SU-DHL-6 (cell line): Measurements from ENCODE around the gene DCAF17.

ENCODE experiments used
- EZH2phosphoT487 ChIP-seq: fragments of 200-600 bp; sonication (generic), shearing (Covaris generic); conservative IDR thresholded peaks from 2 replicates; pipeline ENCODE4 v1.6.1; 2018; ENCODE audit warnings: mild to moderate bottlenecking, antibody characterized with exemption, low read length, moderate library complexity, mixed read lengths
- TF ChIP-seq, protein P1 (sequence below): fragments of 200-600 bp; sonication (generic); IDR thresholded peaks from one replicate; pipeline ENCODE4 v1.5.1; 2017; ENCODE audit warnings: antibody characterized with exemption, mild to moderate bottlenecking, low read length, moderate library complexity; ENCODE audit not compliant: insufficient read depth, poor library complexity, severe bottlenecking

DNA sequence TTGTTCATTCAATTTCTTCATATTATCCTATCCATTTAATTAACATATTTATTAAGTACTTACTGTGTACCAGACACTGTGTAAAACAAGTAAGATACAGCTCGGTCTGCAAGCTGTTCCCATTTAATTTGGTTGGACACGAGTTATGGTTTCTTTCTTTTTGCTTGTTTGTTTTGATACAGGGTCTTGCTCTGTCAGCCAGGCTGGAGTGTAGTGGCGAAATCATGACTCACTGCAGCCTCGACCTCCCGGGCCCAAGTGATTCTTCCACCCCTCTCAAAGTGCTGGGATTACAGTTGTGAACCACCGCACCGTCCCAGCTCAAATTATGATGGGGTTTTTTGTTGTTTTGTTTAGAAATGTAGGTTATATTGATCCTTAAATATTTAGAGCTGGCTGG is 97.3 kb downstream of the DCAF17 start:
- TF ChIP-seq, protein P1, sequence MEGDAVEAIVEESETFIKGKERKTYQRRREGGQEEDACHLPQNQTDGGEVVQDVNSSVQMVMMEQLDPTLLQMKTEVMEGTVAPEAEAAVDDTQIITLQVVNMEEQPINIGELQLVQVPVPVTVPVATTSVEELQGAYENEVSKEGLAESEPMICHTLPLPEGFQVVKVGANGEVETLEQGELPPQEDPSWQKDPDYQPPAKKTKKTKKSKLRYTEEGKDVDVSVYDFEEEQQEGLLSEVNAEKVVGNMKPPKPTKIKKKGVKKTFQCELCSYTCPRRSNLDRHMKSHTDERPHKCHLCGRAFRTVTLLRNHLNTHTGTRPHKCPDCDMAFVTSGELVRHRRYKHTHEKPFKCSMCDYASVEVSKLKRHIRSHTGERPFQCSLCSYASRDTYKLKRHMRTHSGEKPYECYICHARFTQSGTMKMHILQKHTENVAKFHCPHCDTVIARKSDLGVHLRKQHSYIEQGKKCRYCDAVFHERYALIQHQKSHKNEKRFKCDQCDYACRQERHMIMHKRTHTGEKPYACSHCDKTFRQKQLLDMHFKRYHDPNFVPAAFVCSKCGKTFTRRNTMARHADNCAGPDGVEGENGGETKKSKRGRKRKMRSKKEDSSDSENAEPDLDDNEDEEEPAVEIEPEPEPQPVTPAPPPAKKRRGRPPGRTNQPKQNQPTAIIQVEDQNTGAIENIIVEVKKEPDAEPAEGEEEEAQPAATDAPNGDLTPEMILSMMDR, result no peak
- TF ChIP-seq EZH2phosphoT487, result no peak
